Karpas-422 (cell line): ENCODE results near the gene FAM131C. TPM values are rescaled to one million over a fixed set of nuclear protein-coding genes. Genes with fewer than 3 reads are reported as not detected.

Experiments
- DNase-seq: peaks from one replicate; pipeline ENCODE4 v3.0.0-alpha.2; 2015
- H2AFZ ChIP-seq: fragments of 200-600 bp; sonication (generic); 2 replicates; pipeline ENCODE4 v1.6.1; 2014; ENCODE audit warnings: antibody characterized with exemption, low read length, mixed read lengths
- H3K27ac ChIP-seq: fragments of 200-600 bp; sonication (generic); 2 replicates; pipeline ENCODE4 v1.5.1; 2014; ENCODE audit warnings: mild to moderate bottlenecking, low read length, moderate library complexity
- H3K27me3 ChIP-seq: fragments of 200-600 bp; sonication (generic); 2 replicates; pipeline ENCODE4 v1.6.1; 2014; ENCODE audit warnings: low read length, mixed read lengths
- H3K36me3 ChIP-seq: fragments of 200-600 bp; sonication (generic); 2 replicates; pipeline ENCODE4 v1.6.1; 2014; ENCODE audit warnings: low read length, mixed read lengths; ENCODE audit not compliant: insufficient read depth
- H3K4me1 ChIP-seq: fragments of 200-600 bp; sonication (generic); 2 replicates; pipeline ENCODE4 v1.6.1; 2014; ENCODE audit warnings: mild to moderate bottlenecking, low read length, mixed read lengths
- H3K4me2 ChIP-seq: fragments of 200-600 bp; sonication (generic); 2 replicates; pipeline ENCODE4 v1.6.1; 2014; ENCODE audit warnings: low read length, low read depth, mild to moderate bottlenecking; ENCODE audit not compliant: poor library complexity, severe bottlenecking
- H3K4me3 ChIP-seq: fragments of 200-600 bp; sonication (generic); 2 replicates; pipeline ENCODE4 v1.5.1; 2014; ENCODE audit warnings: mild to moderate bottlenecking, antibody characterized with exemption, low read length, mixed read lengths
- H3K79me2 ChIP-seq: fragments of 200-600 bp; sonication (generic); 2 replicates; pipeline ENCODE4 v1.6.1; 2014; ENCODE audit warnings: mild to moderate bottlenecking, low read length, mixed read lengths
- H3K9ac ChIP-seq: fragments of 200-600 bp; sonication (generic); 2 replicates; pipeline ENCODE4 v1.6.0; 2014; ENCODE audit warnings: low read length
- H3K9me2 ChIP-seq: fragments of 200-600 bp; sonication (generic), shearing (Covaris generic); replicated peaks from 2 replicates; pipeline ENCODE4 v1.6.0; 2014; ENCODE audit warnings: mild to moderate bottlenecking, low read length, moderate library complexity; ENCODE audit not compliant: insufficient read depth
- H3K9me3 ChIP-seq: fragments of 300-700, 200-600 bp; sonication (generic); 2 replicates; pipeline ENCODE4 v1.6.1; 2014; ENCODE audit warnings: low read length, mixed read lengths
- H4K20me1 ChIP-seq: fragments of 200-600 bp; sonication (generic); 2 replicates; pipeline ENCODE4 v1.6.1; 2014; ENCODE audit warnings: mild to moderate bottlenecking, antibody characterized with exemption, low read length, low read depth; ENCODE audit not compliant: insufficient read depth
- total RNA-seq: library from RNA; depleted of rRNA; stranded (reverse); fragments of >200 nt; shearing (Covaris generic); gene quantifications from 2 replicates; pipeline ENCODE4 v1.2.3, GENCODE V29; 2014; ENCODE audit warnings: low replicate concordance

FAM131C gene
- total RNA-seq, 1 experiment from 2014 or later = not detected

DNA sequence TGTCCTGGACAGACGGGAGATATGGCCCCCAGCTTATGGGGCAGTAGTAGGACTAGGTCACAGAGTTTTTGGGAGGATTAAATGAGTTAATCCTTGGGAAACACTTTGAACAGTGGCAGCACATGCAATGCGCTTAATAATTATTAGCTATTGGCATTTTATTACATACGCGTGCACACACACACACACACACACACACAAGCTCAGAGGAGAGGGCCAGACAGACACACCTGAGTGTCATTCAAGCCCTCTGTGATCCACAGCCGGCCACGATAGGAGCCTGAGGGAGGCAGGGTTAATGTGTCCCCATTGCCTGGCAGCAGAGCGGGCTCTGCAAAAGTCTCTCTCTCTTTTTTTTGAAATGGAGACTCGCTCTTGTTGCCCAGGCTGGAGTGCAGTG is 44.5 kb upstream of the FAM131C start:
- DNase-seq = no peak
- H3K27ac ChIP-seq = no peak overlapping the region
- no peaks in the 10 kb centered on the region for H3K79me2 ChIP-seq
- no peaks in the 10 kb centered on the region for H3K27me3 ChIP-seq
- H3K4me1 ChIP-seq = no peaks in the 10 kb centered on the region
- H2AFZ ChIP-seq = no peak overlapping the region
- H3K9me3 ChIP-seq = no peaks in the 10 kb centered on the region
- H3K4me2 ChIP-seq = no peak overlapping the region
- no peaks in the 10 kb centered on the region for H4K20me1 ChIP-seq
- H3K4me3 ChIP-seq = no peak overlapping the region
- H3K36me3 ChIP-seq = no peaks in the 10 kb centered on the region
- H3K9ac ChIP-seq = no peak overlapping the region
- H3K9me2 ChIP-seq = no peaks in the 10 kb centered on the region

DNA sequence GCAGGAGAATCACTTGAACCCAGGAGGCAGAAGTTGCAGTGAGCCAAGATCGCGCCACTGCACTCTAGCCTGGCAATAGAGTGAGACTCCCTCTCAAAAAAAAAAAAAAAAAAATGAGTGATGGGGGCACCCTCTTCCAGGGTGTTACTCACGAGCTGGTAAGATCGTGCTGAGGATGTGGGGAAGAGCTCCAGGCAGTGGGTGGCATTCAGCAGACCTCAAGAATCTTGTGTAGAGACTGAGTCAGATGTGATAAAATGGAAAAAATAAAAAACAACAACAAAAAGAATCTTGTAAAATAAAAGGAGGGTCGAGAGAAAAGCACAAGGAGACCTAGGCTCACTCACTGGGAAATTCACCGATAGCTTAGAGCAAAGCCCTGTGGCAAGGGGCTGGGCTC is 43.9 kb upstream of the FAM131C start:
- H3K4me2 ChIP-seq = no peak overlapping the region
- H3K9me3 ChIP-seq = no peaks in the 10 kb centered on the region
- H3K79me2 ChIP-seq = no peaks in the 10 kb centered on the region
- H3K9ac ChIP-seq = no peak overlapping the region
- no peaks in the 10 kb centered on the region for H3K4me1 ChIP-seq
- H3K9me2 ChIP-seq = no peaks in the 10 kb centered on the region
- H2AFZ ChIP-seq = no peak overlapping the region
- DNase-seq = no peak
- no peaks in the 10 kb centered on the region for H3K36me3 ChIP-seq
- no peak overlapping the region for H3K4me3 ChIP-seq
- H4K20me1 ChIP-seq = no peaks in the 10 kb centered on the region
- no peak overlapping the region for H3K27ac ChIP-seq
- H3K27me3 ChIP-seq = no peaks in the 10 kb centered on the region

DNA sequence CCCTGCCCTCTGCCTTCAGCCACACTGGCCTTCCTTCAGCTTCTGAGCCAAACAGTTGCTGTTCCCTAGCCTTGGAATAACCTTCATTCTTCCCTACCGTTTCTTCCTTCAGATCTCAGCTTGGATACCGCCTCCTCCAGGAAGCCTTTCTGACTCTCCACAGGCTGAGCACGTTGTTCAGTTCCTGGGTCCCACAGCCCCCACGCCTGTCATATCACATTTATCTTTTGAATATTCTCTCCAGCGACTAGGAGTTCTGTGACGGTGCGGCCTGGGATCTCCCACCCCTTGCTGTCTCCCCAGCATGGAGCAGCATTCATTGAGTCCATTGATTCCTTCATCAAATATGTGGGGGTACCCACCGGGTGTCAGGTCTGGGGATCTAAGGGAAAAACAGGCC is 43.2 kb upstream of the FAM131C start:
- no peak overlapping the region for H3K4me3 ChIP-seq
- H3K27me3 ChIP-seq = no peaks in the 10 kb centered on the region
- no peak overlapping the region for H3K4me2 ChIP-seq
- no peaks in the 10 kb centered on the region for H3K4me1 ChIP-seq
- no peaks in the 10 kb centered on the region for H3K36me3 ChIP-seq
- no peak overlapping the region for H3K27ac ChIP-seq
- H3K9ac ChIP-seq = no peak overlapping the region
- H3K9me2 ChIP-seq = no peaks in the 10 kb centered on the region
- H4K20me1 ChIP-seq = no peaks in the 10 kb centered on the region
- DNase-seq = no peak
- H3K9me3 ChIP-seq = no peaks in the 10 kb centered on the region
- H3K79me2 ChIP-seq = no peaks in the 10 kb centered on the region
- no peak overlapping the region for H2AFZ ChIP-seq

DNA sequence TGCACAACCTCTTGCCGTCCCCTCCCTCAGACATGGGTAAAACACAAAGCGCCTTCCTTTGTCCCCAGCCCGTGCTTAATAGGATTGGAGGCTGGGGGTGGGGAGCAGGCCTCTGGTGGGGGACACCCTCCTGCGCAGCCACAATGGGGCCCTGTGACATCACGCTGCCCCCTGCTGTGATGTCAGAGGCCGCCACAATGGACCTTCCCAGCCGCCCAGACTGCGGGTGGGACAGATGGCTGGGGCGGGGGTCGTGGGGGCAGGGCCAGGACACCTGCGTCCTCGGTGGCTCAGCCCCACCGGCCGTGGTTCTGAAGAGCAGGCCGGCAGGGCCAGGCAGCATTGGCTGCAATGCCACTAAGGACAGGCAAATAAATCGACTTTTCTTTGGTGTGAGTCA is 42.6 kb upstream of the FAM131C start:
- no peak overlapping the region for H2AFZ ChIP-seq
- H3K4me2 ChIP-seq = no peak overlapping the region
- H3K27ac ChIP-seq = no peak overlapping the region
- no peaks in the 10 kb centered on the region for H3K4me1 ChIP-seq
- H3K9ac ChIP-seq = no peak overlapping the region
- H3K79me2 ChIP-seq = no peaks in the 10 kb centered on the region
- H4K20me1 ChIP-seq = no peaks in the 10 kb centered on the region
- H3K9me2 ChIP-seq = no peaks in the 10 kb centered on the region
- no peak overlapping the region for H3K4me3 ChIP-seq
- no peaks in the 10 kb centered on the region for H3K36me3 ChIP-seq
- DNase-seq = no peak
- no peaks in the 10 kb centered on the region for H3K9me3 ChIP-seq
- H3K27me3 ChIP-seq = no peaks in the 10 kb centered on the region

DNA sequence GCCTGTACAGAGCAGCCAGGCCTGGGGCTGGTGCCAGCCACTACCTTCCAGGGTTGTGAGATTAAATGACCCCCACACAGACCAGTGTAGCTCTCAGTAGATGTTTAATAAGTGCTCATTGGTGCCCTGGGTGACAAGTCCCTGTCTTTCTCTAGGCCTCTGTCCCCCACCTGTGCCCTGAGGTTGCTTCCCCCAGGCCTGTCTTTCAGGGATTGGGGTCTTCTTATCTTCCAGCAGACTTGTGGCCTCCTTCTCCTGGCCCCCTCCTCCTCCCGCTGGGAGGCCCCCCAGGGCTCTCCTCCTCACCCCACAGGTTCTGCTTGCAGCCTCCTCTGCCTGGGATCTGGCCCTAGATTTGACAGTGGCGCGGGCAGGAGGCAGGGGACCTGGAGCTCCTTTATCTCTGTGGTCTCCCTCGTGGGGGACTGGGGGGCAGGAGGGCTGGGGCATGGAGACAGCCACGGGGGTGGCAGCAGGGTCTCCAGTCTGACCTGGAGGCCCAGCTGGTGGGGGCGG is 42.1 kb upstream of the FAM131C start:
- DNase-seq = no peak
- Histone ChIP-seq H3K4me2 (no peak overlapping the region), H3K36me3 (no peaks in the 10 kb centered on the region), H3K4me3 (no peak overlapping the region), H3K9ac (no peak overlapping the region), H3K79me2 (no peaks in the 10 kb centered on the region), H2AFZ (no peak overlapping the region), H3K4me1 (no peaks in the 10 kb centered on the region), H3K27ac (no peak overlapping the region), H3K9me2 (no peaks in the 10 kb centered on the region), H3K9me3 (no peaks in the 10 kb centered on the region), H4K20me1 (no peaks in the 10 kb centered on the region), H3K27me3 (no peaks in the 10 kb centered on the region)

DNA sequence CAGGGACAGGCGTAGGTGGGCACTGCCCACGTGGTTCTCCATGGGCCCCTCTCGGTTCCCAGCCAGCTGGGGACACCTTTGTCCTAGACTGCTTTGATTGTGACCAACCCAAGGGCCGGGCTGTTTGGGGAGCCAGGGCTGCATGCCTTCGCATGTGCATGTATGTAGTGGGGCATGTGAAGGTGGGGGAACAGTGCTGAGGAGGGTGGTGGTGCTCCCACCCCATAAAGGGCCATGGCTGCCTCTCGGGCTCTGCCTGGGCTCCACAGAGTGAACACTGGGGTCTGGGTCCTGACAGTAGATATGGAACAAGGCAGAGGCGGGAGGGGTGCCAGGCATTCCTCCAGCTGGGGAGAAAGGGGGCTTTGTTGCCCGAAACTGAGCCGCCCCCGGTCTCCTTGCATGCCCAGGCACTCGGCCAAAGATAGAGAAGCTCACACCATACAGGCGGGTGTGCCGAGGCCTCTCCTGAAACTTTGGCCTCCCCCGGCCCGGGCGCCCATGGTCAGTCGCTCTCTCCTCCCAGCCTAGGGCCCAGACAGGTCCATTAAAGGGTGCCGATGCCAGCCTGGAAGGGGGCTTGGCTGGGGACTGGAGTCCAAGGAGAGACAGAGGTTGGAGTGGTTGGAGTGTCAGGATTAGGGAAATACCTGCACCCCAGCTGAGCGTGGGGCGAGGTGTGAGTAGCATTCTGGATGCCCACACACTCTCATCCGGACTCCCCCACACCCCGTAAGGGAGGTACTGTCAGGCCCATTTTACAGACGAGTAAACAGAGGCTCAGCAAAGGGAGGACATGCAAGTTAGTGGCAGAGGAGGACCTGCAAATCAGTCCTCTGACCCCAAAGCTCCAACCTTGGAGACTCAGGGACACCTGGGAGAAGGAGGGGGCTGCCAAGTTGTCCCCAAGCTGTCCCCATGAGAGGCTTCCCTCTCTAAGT is 41.3 kb upstream of the FAM131C start:
- Histone ChIP-seq H3K79me2 (no peaks in the 10 kb centered on the region), H3K36me3 (no peaks in the 10 kb centered on the region), H4K20me1 (no peaks in the 10 kb centered on the region), H3K27me3 (no peaks in the 10 kb centered on the region), H3K9me2 (no peaks in the 10 kb centered on the region), H3K27ac (no peak overlapping the region), H3K9ac (no peak overlapping the region), H3K4me3 (no peak overlapping the region), H3K4me2 (no peak overlapping the region), H3K4me1 (no peaks in the 10 kb centered on the region), H2AFZ (no peak overlapping the region), H3K9me3 (no peaks in the 10 kb centered on the region)
- no peak for DNase-seq

DNA sequence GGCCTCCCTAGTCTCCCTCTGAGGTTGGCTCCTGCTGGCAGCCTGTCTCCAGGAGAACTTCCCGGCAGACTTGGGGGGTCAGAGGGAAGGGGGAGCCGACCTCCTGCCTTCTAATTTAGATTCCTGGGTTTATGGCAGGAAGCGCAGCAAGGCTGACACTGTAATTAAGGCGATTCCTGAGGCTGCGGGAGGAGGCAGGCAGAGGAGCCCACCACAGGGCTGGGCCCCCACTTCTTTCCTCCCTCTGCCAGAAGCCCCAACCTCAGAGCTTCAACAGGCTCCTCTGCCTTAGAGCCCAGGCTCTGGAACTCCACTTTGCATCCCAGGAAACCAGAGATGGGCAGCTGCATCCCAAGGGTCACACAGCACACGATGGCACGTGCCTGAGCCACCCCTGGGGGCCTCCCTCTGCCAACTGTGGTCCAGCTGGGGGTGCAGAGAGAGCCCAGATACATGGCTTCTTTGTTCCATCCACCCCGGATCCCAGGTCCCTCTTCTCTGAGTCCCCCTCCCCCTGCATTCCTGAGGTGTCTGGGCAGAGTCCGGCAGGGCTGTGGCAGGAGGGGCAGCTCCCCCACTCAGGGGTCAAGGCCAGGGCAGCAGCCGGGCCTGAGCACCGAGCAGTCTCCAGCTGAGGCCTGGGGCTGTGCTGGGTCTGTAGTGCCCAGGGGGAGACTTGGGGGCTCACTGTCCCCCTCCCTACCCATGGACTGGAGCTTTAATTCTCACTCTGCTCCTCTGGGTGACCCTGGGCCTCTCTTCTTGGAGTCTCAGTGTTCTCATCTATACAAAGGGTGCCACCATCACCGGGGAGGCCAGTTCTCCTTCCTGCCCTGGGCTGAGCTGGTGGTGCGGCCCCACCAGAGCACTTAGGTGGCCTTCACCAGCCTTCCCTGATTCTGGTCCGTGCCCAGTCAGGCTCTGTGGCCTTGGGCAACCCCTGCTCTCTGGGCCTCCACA is 39.4 kb upstream of the FAM131C start:
- H3K4me3 ChIP-seq = no peak overlapping the region
- H3K9me2 ChIP-seq = no peaks in the 10 kb centered on the region
- no peak overlapping the region for H2AFZ ChIP-seq
- H3K4me1 ChIP-seq = no peaks in the 10 kb centered on the region
- DNase-seq = no peak
- no peak overlapping the region for H3K9ac ChIP-seq
- no peaks in the 10 kb centered on the region for H3K36me3 ChIP-seq
- H4K20me1 ChIP-seq = no peaks in the 10 kb centered on the region
- H3K4me2 ChIP-seq = no peak overlapping the region
- no peak overlapping the region for H3K27ac ChIP-seq
- H3K27me3 ChIP-seq = no peaks in the 10 kb centered on the region
- H3K79me2 ChIP-seq = no peaks in the 10 kb centered on the region
- H3K9me3 ChIP-seq = no peaks in the 10 kb centered on the region; the same call in 1 of the 2 replicates
